Measurements from ENCODE around the gene ARSD.
"Not testable (repeated sequence)": the region's sequence is repeated elsewhere in the genome, so short reads cannot be mapped to it uniquely, and the experiment has no call there.

The ARSD gene

GRCh38 chrX:2928583-2929434 lies at the start of gene ARSD:
TSS of gene ARSD (minus strand) at chrX:2929339. CDS start at chrX:2929275, 64 bp downstream.
- DNase-seq (ENCODE audit: low read depth, low spot score), result peak; percentile 97

GRCh38 chrX:2978639-2979038 lies 49.5 kb upstream of the ARSD start:
- DNase-seq (ENCODE audit: low read depth, low spot score), result not testable (repeated sequence)

DNA sequence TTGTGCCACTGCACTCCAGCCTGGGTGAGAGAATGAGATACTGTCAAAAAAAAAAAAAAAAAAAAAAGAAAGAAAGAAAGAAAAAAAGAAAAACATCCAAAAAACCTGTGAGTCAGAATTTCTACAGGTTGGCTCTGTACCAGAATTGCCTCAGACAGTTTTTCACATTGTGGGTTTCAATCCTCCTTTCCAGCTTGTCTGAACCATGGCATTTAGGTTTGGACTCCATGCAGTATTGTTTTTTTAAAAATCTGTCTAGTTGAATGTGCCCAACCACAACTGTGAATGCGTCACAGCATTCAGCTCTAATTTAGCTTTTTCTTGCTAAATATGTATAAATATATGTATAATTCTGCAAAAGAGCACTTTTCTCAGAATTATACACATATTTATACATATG lies 45.8 kb upstream of the ARSD start:
- DNase-seq (ENCODE audit: low read depth, low spot score), result no peak

DNA sequence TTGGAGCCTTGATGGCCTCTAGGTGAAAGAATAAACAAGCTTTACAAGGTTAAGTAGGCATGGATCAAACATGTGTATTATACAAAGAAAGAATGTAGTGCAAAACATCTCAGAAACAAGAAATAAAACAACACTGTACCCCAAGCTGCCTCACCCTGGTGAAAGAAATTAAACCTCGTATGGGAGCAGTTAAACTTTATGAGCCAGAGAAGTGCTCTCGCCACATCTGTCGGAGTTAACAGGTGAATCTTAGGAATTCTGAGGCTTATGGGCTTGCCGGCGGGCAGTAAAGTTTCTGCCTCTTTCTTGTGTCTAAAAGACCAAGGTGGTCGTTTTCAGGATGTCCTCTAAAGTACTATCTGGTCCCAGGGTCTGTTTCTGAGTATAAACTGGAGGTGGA lies 43.3 kb upstream of the ARSD start:
- no peak for DNase-seq (ENCODE audit: low read depth, low spot score)

DNA sequence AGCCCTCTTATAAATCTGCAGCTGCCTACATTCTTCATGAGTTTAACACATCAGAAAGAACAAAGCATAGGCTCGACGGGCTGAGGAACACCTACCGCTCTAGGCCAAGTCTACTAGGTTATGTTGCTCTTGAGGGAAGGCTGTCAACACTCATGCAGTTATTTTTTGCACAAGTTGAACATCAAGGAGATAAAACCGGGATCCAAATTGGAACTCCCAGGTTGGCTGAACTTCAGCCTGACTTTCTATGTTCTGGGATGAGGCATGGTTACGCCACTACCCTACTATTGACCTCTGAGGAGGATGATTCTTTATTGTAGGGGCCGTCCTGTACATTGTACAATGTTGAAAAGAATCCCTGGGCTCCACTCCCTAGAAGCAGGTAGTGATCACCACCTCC lies 39.9 kb upstream of the ARSD start:
- no peak for DNase-seq (ENCODE audit: low read depth, low spot score)

GRCh38 chrX:2967998-2968909 lies 39.1 kb upstream of the ARSD start:
- DNase-seq (ENCODE audit: low read depth, low spot score), result peak; percentile 82

GRCh38 chrX:2967584-2967983 lies 38.4 kb upstream of the ARSD start:
- peak; percentile 49 for DNase-seq (ENCODE audit: low read depth, low spot score)

- DNase-seq (ENCODE audit: low read depth, low spot score), result no peak
Measured at GRCh38 chrX:2967012-2967411, 37.9 kb upstream of the ARSD start.

GRCh38 chrX:2965965-2966364 lies 36.8 kb upstream of the ARSD start:
- DNase-seq (ENCODE audit: low read depth, low spot score), result no peak

DNA sequence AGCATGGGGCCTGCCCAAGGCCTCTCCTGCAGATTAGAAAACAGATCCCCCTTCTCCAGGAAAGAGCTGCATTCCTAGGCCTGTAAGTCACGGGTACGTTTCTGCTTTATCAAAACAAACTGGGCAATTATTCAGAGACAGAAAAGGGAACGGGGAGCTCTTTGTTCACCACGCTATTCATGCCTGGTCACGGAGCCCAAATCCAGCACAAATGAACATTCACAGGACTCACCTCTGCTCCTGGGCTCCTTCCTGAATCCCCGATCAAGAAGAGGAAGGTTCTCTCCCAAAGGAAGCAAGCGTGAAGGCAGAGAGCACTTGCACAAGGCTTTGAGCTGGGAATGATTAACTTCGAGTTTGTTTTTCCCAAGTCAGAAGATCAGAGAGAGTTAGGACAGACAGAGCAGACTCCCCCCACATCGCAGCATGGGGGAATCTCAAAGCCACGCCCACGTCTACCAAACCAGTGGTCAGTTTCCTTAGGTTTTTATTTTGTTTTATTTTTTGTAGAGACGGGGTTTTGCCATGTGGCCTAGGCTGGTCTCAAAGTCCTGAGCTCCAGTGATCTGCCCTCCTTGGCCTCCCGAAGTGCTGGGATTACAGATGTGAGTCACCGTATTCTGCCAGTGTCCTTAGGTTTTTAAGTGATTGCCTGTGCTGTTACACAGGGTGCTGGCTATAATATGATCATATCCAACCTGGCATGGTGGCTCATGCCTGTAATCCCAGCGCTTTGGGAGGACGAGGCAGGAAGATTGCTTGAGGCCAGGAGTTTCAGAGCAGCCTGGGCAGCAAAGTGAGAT lies 35.1 kb upstream of the ARSD start:
- peak; percentile 81 for DNase-seq (ENCODE audit: low read depth, low spot score)

DNA sequence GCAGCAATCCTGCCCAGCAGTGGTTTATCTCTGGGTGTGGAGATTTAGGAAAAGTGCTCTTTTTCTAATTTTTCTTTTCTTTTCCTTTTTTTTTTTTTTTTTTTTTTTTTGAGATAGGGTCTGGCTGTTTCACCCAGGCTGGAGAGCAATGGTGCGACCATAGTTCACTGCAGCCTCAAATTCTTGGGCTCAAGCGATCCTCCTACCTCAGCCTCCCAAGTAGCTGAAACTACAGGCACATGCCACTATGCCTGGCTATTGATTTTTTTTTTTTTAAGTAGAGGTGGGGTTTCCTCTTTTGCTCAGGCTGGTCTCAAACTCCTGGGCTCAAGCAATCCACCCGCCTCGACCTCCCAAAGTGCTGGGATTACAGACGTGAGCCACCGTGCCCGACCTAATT lies 34.3 kb upstream of the ARSD start:
- not testable (repeated sequence) for DNase-seq (ENCODE audit: low read depth, low spot score)

GRCh38 chrX:2962381-2962780 lies 33.2 kb upstream of the ARSD start:
- peak; percentile 67 for DNase-seq (ENCODE audit: low read depth, low spot score)

GRCh38 chrX:2960861-2961515 lies 31.8 kb upstream of the ARSD start:
- DNase-seq (ENCODE audit: low read depth, low spot score), result peak; percentile 81

DNA sequence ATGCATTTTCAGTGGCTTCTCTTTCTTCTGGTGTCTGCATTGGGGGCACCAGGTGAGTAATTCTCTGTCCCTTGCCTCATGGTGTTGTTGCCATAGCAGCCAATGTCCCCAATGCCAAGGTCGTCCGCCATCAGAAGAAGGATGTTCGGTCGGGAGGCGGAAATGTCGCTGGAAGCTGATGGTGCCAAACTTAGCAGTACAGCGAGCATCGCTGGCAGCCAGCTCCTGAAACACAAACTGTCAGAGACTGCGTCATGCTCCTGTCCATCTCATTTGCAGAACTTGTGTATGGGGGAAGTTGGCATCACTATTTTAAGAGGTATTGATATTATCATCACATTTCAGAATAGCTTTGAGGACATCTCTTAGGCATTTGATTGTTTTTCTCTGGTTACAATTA lies 29.1 kb upstream of the ARSD start:
- no peak for DNase-seq (ENCODE audit: low read depth, low spot score)

DNA sequence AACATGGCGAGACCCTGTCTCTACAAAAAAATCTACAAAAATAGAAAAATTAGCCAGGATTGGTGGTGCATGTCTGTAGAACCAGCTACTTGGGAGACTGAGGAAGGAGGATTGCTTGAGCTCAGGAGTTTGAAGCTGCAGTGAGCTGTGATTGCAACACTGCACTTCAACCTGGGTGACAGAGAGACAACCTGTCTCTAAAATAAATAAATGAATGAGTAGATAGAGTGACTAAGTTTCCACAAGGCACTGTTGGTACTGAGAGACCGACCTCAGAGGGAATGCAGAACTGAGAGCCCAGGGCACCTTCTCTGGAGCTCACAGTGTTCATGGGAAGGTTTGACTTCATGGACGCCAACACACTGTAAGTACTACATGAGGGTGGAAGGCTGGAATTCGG lies 26.7 kb upstream of the ARSD start:
- no peak for DNase-seq (ENCODE audit: low read depth, low spot score)

- DNase-seq (ENCODE audit: low read depth, low spot score), result no peak
Measured at GRCh38 chrX:2955281-2955680, 26.1 kb upstream of the ARSD start.

DNA sequence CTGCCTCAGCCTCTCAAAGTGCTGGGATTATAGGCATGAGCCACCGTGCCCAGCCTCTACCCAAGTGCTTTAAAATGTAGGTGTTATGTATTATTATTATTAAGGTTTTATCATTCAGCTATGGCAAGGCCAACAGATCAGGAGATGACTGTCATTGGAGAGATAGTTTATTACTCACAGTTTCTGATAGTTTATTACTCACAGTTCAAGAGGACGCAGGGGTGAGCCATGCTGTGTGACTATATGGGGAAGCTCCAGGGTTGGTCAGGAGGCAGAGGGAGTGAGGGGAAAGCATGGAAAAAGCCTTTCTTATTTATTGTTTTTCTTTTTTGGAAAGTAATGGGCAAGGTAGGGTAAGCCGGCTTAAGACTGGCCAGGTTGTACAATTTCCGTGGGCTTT lies 25.4 kb upstream of the ARSD start:
- no peak for DNase-seq (ENCODE audit: low read depth, low spot score)

DNA sequence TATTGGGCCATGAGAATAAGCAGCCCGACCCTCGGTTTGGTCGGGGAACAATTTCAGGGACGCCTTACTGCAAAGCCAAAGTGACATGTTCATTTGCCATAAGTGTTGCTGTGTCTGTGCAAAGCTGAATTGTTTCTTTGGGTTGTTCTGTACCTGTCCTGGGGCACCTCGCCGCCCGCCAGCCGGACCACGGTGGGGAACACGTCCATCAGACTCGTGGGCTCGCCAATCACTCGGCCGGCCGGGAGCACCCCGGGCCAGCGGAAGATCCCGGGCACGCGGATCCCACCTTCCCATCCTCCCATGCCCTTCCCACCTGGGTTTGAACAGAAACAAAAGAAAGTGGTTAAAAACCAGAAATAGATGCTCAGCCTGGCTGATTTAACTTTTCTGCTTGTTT lies 8.8 kb upstream of the ARSD start:
- not testable (repeated sequence) for DNase-seq (ENCODE audit: low read depth, low spot score)

DNA sequence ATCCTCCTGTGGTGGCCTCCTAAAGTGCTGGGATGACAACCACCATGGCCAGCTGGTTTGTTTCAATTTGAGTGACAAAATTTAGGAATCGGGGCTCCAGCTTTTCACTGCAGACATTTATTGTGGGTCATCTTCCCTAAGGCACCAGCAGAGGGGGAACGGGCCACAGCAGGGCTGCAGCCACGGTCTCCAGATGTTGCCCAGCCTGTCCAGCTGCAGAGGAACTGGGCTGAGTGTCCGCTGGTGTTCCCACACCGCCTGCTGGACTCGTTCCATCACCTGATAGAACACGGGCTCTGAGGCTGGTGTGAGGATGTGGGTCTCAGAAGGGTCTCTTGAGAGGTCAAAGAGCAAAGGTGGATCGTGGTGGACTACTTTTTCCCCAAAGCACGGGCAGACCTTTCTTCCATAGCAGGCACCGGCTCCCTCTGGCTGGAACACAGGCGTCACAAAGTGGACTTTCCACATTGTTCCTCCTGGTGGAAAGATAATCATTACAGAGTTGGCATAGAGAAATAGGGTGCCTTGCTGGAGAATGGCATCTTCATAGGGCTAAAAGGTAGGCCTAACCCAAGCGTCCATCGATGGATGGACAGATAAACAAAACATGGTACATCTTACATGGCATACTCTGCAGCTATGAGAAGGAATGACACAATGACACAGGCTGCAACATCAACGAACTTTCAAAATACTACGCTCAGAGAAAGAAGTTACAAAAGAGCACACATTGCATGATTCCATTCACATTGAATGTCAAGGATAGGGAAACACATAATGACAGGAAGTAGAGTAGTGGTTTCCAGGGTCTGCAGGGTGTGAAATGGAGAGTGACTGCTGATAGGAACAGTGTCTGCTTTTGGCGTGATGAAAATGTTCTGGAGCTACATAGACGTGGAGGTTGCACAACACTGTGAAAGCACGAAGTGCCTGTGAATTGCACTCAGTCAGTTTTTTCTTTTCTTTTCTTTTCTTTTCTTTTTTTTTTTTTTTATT lies 5.9 kb upstream of the ARSD start:
- no peak for DNase-seq (ENCODE audit: low read depth, low spot score)
